HG03025 (cell line): Measurements from ENCODE around the gene IRGC.

ENCODE experiments used
- ATAC-seq: cut with Tn5 transposase; IDR thresholded peaks from one replicate; pipeline ENCODE4 v1.9.1; 2021; ENCODE audit warnings: mild to moderate bottlenecking, moderate library complexity; ENCODE audit not compliant: unreplicated experiment, low FRiP score

IRGC gene

DNA sequence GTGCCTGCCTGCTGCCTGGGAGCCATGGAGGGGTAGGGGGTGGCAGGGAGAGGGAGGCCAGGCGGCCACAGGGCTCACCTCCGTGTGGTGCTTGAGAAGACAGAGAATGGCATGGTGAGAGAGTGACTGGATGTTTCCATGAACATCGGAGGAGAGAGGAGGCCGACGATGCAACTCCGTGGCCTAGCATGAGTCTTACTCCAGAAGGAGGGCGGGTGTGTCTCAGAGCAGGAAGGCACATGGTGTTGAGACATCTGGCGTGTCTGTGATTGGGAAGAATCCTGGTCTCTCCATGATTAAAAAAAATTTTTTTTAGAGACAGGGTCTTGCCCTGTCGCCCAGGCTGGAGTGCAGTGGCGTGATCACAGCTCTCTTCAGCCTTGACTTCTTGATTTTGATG lies 5.1 kb downstream of the IRGC start:
- no peak for ATAC-seq

DNA sequence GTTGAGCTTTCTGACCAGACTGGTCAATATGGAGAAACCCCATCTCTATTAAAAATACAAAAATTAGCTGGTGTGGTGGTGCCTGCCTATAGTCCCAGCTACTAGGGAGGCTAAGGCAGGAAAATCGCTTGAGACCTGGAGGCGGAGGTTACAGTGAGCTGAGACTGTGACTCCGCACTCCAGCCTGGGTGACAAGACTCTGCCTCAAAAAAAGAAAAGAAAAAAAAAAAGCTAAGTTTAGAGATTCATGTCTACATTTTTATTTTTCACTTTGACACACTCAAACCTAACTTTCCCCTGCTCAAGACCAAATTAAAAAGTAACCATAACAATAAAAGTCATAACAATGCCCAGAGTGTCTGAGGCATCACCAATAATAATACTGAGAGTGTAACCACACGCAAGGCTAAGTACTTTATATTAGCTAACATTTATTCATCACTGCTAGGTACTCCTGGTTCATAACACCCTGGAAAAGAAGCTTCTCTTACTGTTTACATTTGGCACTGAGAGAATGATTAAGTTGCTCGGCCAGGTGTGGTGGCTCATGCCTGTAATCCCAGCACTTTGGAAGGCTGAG lies 5.7 kb downstream of the IRGC start:
- no peak for ATAC-seq

DNA sequence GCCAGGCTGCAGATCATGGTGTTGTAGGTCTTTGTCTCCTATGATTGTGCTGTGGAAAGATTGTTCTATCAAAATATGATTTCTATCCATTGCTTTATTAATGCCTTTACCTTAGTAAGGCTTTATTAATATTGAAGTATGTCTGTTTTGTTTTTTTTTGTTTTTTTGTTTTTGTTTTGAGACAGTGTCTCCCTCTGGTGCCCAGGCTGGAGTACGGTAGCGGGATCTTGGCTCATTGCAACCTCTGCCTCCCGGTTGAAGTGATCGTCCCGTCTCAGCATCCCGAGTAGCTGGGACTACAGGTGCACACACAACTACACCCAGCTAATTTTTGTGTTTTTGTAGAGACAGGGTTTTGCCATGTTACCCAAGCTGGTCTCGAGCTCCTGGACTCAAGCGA lies 7.7 kb downstream of the IRGC start:
- no peak for ATAC-seq

DNA sequence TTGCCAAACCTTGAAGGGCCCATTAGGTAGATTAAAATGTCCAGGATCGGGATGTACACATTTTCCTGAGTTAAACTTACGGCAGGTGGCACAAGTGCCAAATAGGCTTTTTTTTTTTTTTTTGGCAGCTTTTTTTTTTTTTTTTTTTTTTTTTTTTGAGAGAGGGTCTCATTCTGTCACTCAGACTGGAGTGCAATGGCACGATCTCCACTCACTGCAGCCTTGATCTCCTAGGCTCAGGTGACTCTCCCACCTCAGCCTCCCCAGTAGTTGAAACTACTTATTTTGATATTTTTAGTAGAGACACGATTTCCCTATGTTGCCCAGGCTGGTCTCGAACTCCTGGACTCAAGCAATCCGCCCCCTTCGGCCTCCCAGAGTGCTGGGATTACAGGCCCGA lies 9.0 kb downstream of the IRGC start:
- ATAC-seq: no peak

DNA sequence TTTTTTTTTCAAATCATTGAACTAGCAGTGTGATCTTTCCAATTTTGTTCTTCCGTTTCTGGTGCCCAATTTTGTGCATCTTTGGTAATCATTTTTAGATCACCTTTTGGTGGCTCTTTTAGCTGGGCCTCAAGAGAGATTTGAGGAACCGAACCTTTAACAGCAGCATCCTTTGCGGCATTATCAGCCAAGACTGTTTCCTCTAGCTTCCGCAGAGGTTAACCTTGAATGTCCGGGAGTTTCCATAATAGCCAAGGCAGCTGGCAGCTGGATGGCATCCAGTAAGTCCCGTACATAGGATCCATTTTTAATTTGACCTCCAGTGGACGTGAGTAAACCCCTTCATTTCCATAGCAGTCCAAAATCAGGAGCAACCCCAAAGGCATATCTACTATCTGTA lies 9.6 kb downstream of the IRGC start:
- ATAC-seq: no peak

DNA sequence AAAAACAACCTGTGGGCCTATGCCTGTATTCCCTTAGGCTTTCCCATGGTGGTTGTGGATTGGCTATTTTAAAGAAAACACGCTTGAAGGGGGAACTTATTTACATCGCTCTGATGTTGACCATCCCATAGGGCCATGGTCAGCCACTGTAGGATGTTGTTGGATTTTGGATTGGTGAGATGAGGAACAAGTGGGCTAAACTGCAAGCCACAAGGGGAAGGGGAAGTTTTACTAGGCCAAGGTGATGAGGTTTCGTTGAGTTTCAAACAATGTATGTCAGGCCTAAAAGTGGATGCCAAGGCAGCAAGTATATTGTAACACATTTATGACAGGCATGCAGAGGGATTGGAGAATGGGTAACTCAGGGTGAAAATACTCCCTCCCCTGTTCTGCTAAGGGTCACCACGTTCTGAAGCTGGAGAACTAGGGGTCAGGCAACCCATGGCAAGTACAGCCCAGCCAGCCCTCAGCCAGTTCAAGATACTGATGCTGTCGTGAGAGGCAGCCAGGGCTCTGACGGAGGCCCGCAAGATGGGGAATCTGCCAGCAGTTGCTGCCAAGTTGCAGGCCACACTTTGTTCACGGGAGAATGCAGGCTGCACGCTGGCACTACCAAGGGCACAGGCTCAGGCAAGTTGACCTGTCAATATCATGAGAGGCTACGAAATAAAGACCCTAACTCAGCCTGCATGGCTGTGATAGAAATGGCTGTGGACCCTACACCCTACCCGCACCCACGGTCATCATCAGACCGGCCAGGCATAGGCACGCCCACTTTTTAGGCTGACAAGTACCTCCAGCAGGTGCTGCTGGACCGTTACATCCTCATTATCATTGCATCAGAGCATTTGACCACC lies 11.1 kb downstream of the IRGC start:
- ATAC-seq: no peak

DNA sequence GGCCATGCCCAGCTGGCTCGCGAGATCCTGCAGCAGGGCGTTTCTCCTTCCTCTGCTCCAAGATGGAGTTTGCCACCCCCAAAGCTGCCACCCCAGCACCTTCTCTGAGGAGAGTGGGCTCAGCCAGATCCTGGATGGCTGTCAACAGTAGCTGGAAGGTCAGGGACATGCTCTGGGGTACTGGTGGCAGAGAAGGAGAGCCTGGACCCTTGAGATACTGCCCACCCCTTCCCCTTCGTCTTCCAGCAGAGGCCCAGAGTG lies 11.6 kb downstream of the IRGC start:
- no peak for ATAC-seq

DNA sequence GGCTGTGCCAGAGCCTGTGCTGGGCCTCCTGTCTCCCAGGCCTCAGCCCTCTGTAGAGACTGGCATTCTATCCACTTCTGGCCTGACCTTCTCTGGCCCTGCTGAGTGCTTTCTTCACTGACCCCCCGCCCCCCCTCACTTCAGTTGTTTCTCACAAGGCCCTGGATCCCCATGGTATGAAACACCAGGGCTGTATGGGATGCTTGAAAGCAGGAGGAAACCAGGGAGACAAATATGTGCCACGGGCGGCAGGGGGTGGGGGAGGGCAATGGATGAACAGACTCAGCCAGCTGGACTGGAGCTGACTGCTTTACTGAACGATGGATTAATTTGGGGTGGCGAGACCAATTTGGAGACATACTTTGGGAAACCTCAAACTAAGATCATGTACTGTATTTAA lies 14.0 kb downstream of the IRGC start:
- no peak for ATAC-seq

DNA sequence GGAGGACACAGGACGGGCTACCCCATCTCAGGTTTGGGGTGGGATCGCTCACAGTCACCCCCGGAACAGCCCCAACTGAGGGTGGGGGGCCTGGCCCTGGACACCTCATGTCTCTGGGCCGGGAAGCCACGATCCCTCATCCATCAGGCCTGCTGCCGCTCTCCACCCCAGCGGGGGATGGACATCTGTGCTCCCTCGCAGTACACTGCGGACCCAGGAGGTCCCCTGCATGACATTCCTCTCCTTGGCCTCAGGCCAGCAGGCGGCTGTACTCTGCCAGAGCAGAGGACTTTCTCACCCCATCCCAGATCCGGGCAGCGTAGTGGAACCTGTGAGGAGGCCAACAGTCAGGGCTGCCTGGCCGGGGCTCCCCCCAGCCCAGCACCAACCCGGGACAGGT lies 15.5 kb downstream of the IRGC start:
- no peak for ATAC-seq

DNA sequence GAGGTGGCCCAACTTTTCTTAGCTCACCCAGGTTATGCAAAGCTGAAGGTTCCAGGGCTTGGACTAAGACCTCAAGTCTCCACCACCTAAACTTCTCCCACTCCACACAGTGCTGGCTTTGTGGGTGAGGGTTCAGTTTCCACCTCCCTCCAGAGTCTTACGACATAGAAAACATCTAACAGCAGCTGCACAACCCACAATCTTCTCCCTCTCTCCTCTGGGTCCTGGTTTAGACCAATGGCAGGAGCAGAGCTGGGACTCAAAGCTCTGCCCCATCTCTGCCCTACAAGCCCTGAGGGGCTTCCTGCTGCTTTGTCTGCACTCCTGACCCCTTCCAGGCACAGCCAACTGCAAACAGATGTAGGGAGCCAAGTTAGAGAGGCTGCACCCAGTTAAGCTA lies 16.0 kb downstream of the IRGC start:
- ATAC-seq: no peak

DNA sequence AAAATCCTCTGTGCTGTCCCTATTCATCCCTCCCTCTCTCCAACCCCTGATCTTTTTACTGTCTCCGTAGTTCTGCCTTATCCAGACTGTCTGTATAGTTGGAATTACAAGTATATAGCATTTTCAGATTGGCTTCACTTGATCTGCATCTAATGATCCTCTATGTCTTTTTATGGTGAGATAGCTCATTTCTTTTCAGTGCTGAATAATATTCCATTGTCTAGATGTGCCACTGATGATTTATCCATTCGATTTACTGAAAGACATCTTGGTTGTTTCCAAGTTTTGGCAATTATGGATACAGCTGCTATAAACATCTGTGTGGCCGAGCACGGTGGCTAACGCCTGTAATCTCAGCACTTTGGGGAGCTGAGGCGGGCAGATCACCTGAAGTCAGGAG lies 19.1 kb downstream of the IRGC start:
- ATAC-seq: no peak

DNA sequence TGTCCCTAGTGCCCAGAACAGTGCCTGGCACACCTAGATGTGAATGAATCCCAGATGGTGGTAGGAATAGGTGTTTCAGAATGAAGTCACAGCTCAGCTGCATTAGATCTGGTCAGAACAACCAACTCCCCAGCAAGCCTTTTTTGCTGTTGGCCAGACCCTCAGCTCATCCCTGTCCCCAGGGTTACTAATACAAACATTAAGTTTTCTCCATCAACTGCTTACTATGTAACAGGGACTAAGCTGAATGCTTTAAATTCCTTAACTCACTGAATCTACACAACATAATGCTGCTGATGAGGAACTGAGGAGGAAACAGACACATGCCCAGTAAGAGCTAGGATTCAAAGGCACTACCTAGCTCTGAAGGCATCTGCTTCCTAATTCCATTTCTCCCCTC lies 20.1 kb downstream of the IRGC start:
- ATAC-seq: no peak

DNA sequence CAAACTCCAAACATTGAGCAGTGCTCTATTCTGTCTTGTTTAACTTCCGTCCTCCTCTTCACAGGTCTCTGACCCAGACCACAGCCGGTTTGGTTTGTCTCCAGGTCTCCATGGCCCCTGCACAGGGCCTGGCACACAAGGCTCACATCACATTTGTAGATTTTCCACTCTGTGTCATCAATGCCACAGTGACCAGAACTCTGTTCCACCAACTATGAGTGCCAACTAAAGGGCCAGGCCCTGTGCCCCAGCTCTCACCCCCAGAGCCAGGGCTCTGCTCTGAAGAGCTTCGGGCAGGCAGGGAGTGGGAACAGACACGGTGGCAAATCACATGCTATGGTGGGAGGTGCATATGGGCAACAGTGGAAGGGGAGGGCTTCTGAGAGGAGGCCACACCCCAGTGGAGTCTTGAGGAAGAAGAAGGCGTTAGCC lies 22.9 kb downstream of the IRGC start:
- ATAC-seq: no peak

DNA sequence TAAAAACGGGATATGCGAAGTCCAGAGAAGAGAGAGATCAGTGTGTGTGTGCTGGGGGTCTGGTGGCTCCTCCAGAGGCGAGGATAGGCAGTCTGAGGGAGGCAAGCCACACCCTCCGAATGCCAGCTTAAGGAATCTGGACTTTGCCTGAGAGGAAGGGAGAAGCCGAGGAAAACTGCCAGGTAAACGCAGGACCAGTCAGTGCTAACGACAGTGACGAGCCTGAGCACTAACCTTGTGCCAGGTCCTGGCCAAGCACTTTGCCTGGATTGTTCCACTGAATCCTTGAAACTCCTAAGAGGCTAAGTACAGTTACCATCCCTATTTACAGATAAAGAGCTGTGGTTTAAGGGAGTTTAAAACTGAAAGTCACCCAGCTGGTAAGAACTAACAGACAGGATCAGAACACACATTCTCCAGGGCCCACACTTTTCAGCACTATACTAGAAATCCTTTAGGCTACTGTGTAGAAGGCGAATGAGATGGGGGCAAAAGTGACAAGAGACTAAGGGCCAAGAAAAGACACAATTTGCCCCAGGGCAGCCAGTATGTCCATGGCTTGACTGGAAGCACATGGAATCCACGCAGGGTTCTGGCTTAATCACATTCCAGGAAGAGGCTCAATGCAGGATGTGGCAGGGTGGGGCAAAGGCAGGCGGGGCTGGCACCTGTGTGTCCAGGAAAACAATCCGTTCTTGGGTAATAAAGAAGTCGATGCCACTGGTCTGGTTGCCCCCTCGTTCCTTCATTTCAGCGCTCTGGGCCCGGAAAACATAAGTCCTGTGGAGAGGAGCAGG lies 23.8 kb downstream of the IRGC start:
- no peak for ATAC-seq

DNA sequence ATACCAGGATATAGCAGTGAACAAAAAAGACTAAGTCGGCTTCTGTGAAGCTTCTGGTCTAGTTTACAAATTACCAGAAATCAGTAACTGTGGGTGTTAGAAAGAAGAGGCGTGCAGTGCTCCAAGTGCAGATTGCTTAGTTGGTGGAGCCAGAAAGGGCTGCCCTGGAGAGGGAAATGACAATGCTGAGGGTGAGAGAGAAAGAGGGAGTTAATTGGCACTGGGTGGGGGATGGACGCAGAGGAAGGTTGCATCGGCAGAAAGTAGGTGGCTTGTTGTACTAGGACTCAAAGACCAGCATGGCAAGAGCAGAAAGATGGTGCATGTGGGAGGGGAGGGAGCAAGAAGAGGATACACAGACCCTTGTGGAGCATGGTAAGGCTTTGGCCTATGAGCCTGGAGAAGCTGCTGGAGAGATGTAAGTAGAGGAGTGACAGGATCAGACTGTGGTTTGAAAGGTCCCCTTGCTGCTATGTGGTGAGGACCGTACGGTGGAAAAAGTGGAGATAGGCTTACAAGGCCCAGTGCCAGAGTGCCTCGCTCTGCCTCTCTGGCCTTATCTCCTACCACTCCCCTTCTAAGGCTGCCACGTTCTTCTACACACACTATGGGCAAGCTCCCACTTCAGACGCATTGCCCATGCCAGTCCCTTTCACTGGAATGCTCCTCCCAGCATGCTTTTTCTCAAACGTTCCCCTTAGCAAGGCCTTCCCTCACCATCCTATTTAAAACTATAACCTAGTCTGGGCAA lies 25.4 kb downstream of the IRGC start:
- no peak for ATAC-seq

DNA sequence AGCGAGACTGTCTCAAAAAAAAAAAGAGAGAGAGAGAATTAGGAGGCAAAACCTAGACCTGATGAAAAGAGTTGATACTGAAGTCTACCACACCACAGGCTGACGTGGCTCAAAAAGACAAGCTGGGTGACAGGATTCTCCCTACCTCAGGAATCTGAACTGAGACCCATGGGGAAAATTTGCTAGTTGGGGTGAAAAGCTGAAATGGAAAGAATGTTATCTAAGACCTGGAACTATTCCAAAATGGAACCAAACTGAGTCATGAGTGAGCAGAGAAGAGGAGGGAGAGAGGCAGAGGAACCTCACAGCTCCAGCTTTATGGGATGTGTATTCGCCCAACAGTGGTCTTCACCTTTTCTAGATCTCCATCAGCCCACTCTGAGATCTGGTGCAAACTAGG lies 27.2 kb downstream of the IRGC start:
- no peak for ATAC-seq

DNA sequence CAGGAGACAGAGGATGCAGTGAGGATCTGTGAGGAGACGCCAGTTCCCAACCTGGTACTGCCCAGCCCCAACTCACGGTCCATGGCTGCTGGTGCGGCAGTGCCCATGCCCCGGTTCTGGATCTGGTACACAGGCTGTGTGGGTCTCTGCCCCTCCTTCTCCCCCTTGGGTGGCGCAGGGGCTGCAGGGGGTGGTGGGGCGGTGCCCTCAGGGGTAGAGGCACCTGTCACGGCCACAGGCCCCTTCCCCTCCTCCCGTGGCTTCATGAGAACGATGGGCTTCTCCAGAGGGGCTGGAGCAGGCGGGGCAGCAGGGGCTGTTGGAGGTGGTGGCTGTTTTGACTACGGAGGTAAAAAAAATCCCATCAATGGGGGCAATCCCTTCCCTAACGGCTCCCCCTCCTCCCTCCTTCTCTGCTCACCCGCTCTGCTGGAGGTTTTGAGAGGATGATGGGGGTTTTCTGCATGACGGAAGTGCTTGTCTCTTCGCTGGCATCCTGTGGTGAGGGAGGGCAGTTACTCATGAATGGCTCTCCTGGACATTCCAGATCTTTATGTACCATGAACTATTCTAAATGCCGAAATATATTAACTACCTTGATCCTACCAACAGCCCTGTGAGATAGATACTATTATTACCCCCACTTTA lies 31.8 kb downstream of the IRGC start:
- no peak for ATAC-seq

DNA sequence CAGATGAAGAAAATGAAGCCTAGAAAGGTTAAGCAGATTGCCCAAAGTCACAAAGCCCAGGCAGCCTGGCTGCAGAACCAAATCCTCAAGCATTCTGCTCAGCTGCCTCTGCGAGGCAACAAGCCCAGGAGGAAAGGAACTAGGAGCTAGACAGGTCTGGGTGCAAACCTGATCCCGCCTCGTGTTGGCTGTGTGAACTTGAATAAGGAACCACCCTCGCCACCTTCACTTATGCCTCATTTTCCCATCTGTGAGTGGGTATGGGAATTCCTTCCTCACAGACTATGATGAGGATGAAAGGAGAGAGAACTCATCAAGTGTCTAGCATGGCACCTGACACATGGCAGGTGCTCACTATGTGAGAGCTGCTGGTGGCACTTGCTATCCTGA lies 32.3 kb downstream of the IRGC start:
- ATAC-seq: no peak

DNA sequence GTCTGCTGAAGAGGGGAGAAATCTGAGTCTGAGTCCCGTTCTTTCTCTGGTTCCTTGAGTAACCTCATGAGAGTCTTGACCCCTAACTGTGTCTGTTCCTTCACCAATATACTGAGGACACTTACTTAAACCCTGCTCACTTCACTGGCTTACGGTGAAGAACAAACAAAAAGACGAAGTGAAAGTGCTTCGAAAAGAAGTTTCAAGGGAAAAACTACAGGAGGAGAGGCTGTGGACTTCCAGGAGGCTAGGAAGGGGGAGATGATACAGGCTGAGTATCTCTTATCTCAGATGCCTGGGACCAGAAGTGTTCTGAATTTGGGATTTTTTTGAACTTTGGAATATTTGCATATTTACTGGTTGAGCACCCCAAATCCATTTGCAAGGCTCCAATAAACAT lies 32.8 kb downstream of the IRGC start:
- no peak for ATAC-seq

DNA sequence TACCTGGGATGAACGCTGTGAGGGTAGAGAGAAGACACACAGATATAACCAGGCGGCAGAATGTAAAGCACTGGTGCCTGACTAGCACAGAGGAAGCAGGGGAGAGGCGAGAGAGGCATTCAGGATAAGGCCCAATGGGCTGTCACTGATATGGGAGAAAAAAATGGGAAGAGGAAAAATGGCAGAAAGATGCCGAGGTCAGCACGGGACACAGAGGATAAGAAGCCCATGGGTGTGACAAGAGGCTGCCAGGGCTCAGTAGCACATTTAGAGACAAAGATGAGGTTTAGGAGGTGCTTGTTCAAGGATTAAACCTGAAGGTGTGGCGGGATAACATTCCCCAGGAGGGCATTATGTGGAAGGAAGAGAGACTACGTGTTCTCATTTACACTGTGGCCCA lies 33.3 kb downstream of the IRGC start:
- ATAC-seq: no peak

DNA sequence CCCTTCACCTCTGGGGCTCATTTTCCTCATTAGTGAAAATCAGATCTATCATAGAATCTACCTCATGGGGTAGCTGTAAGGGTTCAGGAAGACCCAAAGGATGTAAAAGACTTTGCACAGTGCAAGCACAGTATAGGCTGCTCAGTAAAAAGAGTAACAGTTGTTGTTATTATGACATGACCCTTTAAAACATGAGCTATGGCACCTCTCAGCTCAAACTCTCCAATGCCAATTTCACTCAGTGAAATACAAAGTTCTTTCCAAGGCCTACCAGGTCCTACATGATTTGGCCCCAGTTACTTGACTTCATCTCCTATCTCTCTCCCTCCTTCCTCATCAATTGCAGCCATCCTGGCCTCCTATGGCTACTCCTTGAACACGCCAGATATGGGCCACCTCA lies 34.0 kb downstream of the IRGC start:
- no peak for ATAC-seq
